ENCODE data around the gene RPL4. TPM values are rescaled to one million over a fixed set of nuclear protein-coding genes. Genes with fewer than 3 reads are reported as not detected.

Gene RPL4
- total and polyA plus RNA-seq, 9 donors = 3,226 to 6,065 (median 4,448) TPM

DNA sequence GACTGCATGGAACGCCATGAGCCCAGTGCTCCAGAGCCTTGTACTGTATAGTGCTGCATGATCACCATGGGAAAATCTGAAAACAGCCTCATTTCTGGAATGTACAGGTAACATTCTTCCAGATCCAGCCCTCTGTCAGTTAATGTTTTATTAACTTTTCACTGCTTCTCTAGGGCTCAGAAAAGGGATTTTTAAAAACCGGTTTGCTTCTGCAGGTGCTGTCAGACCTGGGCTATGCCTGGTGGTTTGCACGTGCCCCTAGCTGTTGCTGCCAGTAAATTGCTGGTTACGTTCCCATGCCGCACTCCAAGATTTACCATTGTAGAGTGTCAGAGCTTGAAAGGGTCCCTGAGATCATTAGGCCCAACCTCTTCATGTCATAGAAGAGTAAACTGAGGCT lies 16.1 kb downstream of the RPL4 start:
- intact Hi-C loops (cut with DNase I) = no loop called here
- WGBS, 3 donors = 90 to 95% (median 93%) methylated on average over 5 of the region's 5 CpGs
- Histone ChIP-seq H3K27me3 (no peaks in the 10 kb centered on the region), H3K9me3 (no peaks in the 10 kb centered on the region), H3K4me3 (no peak overlapping the region), H3K27ac (no peak overlapping the region), H3K36me3 (no peaks in the 10 kb centered on the region), H3K4me1 (ENCODE audit: insufficient read depth) (no peaks in the 10 kb centered on the region)
- no peak for TF ChIP-seq POLR2A (IDR thresholded peaks at IDR 0.05)
- TF ChIP-seq, protein P1, sequence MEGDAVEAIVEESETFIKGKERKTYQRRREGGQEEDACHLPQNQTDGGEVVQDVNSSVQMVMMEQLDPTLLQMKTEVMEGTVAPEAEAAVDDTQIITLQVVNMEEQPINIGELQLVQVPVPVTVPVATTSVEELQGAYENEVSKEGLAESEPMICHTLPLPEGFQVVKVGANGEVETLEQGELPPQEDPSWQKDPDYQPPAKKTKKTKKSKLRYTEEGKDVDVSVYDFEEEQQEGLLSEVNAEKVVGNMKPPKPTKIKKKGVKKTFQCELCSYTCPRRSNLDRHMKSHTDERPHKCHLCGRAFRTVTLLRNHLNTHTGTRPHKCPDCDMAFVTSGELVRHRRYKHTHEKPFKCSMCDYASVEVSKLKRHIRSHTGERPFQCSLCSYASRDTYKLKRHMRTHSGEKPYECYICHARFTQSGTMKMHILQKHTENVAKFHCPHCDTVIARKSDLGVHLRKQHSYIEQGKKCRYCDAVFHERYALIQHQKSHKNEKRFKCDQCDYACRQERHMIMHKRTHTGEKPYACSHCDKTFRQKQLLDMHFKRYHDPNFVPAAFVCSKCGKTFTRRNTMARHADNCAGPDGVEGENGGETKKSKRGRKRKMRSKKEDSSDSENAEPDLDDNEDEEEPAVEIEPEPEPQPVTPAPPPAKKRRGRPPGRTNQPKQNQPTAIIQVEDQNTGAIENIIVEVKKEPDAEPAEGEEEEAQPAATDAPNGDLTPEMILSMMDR (IDR thresholded peaks at IDR 0.05) = no peak
- TF ChIP-seq EP300 (IDR thresholded peaks at IDR 0.05) = no peak
- DNase-seq = no peak

DNA sequence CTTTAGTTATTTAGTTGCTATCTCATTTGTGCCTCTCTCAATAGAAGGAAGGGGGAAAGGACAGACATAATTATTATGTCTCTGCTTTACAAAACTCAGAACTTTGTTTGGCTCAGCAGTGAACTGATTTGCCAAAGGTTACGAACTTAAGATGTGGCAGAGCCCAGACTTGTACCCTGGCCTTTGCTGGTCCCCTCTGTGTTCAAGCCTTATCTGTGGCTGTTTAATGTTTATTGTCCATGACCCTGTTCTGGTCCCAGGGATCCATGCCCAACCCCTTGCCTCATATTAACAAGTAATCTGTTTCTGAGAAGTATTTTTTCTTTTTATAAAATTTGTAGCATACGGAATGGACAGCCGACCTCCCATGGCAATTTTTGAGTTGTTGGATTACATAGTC lies 17.8 kb downstream of the RPL4 start:
- H3K9me3 ChIP-seq = no peaks in the 10 kb centered on the region
- no peak overlapping the region for H3K27ac ChIP-seq
- DNase-seq = no peak
- no peak overlapping the region for H3K4me3 ChIP-seq
- intact Hi-C loops (cut with DNase I) = no loop called here
- no peaks in the 10 kb centered on the region for H3K36me3 ChIP-seq
- WGBS, 3 donors = 46 to 81% (median 64%) methylated on average over 3 of the region's 3 CpGs
- no peaks in the 10 kb centered on the region for H3K4me1 ChIP-seq (ENCODE audit: insufficient read depth)
- no peaks in the 10 kb centered on the region for H3K27me3 ChIP-seq
- TF ChIP-seq EP300 (IDR thresholded peaks at IDR 0.05) (no peak), POLR2A (IDR thresholded peaks at IDR 0.05) (no peak)
- TF ChIP-seq, protein P1 (IDR thresholded peaks at IDR 0.05) = no peak

DNA sequence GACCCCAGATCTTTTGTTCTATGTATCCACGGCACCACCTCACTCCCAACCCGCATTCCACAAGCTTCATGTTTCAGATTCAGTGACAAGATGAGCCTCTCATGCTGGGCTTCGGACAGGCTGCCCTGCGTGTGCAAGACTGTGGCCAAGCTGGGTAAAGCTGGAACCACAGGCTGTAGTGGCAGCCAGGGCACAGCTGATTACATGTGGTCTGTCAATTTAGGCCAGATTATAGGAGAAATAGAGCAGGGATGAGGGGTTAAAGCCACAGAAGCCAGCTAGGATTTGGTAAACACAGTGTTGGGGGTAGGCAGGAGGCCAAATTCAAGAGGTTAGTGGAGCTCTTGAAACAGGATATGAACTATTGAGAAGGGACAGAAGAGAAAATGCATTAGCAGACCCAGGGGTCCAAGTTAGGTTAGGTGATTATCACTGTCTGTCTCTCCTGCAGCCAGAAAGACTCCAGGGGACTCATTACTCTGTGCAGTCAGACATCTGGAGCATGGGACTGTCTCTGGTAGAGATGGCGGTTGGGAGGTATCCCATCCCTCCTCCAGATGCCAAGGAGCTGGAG lies 20.0 kb downstream of the RPL4 start:
- TF ChIP-seq EP300 (IDR thresholded peaks at IDR 0.05) (no peak), POLR2A (IDR thresholded peaks at IDR 0.05) (no peak)
- TF ChIP-seq, protein P1 (IDR thresholded peaks at IDR 0.05) = no peak
- 93 to 95% (median 94%) methylated on average over 5 of the region's 5 CpGs for WGBS, 3 donors
- Histone ChIP-seq H3K36me3 (no peaks in the 10 kb centered on the region), H3K4me3 (no peak overlapping the region), H3K27me3 (no peaks in the 10 kb centered on the region), H3K4me1 (ENCODE audit: insufficient read depth) (no peaks in the 10 kb centered on the region), H3K27ac (no peak overlapping the region), H3K9me3 (no peaks in the 10 kb centered on the region)
- DNase-seq = no peak
- intact Hi-C loops (cut with DNase I) = no loop called here

DNA sequence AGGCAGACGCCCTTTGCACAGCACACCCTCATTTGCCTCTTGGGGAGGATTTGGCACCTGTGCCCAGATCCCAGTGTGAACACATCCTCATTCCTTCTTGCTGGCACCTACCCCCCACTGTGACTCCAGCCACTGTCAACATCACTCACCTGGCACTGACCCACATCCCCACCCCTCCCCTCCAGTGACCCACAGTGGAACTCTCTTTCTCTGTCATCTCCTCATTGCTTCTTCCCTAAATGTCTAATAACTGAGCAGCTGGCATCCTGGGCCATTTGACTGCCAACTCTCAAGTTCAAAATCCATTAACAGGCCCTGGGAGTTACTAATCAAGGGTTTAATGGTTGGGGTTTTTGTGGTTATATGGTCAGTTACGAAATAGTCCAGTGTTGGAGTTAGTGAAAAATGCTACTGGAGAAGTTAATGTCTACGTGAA lies 21.5 kb downstream of the RPL4 start:
- no peaks in the 10 kb centered on the region for H3K27me3 ChIP-seq
- no peaks in the 10 kb centered on the region for H3K4me1 ChIP-seq (ENCODE audit: insufficient read depth)
- no peak for DNase-seq
- no peak overlapping the region for H3K27ac ChIP-seq
- H3K9me3 ChIP-seq = no peaks in the 10 kb centered on the region
- TF ChIP-seq POLR2A (IDR thresholded peaks at IDR 0.05) = no peak
- TF ChIP-seq, protein P1 (IDR thresholded peaks at IDR 0.05) = no peak
- TF ChIP-seq EP300 (IDR thresholded peaks at IDR 0.05) = no peak
- WGBS, 3 donors = 90 to 93% (median 91%) methylated on average over 3 of the region's 3 CpGs
- no peak overlapping the region for H3K4me3 ChIP-seq
- no peaks in the 10 kb centered on the region for H3K36me3 ChIP-seq
- intact Hi-C loops (cut with DNase I) = no loop called here

All from ovary (tissue), 9 donors.